GM12873 (cell line): ENCODE measurements around the gene ACSM4.
A peak's percentile ranks its signal among the peaks of the same experiment; 100 is the strongest.

Experiments used
- TF ChIP-seq, protein P1 (sequence below): IDR thresholded peaks from 2 replicates; pipeline ENCODE4 v1.5.1; 2012; ENCODE audit warnings: low read depth, mild to moderate bottlenecking, moderate library complexity, low read length, control low read depth; ENCODE audit not compliant: insufficient read depth; ENCODE audit errors: missing control alignments

The ACSM4 gene

DNA sequence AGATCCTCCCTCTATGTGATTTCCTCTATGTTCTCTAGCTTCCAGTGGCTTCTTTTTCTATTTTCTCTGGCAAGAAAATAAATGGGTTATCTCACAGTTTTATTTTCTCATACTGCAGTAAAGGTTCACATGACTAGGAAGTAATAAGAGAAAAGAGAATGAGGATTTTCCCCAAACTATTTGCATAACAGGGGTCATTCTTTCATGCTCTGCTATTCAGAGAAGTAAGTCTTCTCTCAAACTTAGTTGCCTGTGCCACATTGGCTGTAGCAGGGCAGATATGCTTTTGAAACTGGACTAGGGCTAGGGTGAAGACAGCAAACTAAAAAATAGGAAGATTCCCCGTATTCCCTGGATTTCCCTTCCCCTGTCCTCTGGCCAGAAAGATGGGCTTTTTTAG lies 57.4 kb downstream of the ACSM4 start:
- TF ChIP-seq, protein P1, sequence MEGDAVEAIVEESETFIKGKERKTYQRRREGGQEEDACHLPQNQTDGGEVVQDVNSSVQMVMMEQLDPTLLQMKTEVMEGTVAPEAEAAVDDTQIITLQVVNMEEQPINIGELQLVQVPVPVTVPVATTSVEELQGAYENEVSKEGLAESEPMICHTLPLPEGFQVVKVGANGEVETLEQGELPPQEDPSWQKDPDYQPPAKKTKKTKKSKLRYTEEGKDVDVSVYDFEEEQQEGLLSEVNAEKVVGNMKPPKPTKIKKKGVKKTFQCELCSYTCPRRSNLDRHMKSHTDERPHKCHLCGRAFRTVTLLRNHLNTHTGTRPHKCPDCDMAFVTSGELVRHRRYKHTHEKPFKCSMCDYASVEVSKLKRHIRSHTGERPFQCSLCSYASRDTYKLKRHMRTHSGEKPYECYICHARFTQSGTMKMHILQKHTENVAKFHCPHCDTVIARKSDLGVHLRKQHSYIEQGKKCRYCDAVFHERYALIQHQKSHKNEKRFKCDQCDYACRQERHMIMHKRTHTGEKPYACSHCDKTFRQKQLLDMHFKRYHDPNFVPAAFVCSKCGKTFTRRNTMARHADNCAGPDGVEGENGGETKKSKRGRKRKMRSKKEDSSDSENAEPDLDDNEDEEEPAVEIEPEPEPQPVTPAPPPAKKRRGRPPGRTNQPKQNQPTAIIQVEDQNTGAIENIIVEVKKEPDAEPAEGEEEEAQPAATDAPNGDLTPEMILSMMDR, result no peak

DNA sequence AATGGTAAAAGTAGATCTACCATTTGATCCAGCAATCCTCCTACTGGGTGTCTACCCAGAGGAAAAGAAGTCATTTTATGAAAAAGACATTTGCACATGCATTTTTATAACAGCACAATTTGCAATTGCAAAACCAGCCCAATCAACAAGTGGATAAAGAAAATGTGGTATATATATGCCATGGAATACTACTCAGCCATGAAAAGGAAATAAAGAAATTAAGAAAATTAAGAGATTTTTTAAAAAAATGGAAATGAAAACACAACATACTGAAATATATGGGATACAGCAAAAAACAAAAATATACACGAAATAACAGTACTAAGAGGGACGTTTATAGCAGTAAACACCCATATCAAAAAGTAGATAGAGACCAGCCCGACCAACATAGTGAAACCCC lies 58.9 kb downstream of the ACSM4 start:
- TF ChIP-seq, protein P1, result no peak

DNA sequence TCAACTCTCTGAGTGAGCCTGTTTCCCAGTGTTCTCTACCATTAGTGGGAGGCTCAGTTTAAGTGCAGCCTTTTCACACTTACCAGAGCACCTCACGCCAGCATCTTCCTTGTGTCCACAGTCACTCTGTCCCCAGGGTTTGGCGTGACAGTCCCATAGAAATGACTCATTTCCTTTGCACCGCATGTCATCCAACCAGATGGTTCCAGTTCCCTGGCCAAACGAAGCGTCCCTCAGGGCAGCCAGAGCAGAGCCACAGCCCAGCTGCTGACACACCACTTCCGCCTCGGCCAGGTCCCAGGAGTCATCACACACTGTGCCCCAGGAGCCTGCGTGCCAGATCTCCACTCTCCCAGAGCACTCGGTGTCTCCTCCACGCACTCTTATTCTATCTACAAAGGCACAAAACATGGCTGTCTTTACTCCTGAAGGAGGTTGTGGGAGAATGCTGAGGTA lies 65.4 kb downstream of the ACSM4 start:
- TF ChIP-seq, protein P1, result no peak

DNA sequence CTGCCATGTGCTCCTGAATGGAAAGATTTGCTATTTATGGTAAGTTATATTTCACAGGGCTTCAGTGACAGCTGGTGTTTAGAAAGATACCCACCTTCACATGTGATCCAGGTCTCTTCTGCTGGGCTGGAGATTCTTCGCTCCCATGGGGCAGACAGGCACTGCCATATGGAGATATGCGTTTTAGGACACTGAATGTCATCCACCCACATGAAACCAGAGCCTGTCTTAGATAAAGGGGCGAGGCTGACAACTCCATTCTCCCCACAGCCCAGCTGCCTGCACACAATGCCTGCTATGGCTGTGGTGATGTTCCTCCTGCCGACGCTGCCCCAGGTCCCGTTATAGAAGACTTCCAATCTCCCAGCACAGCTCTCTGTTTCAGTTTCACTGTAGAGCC lies 69.4 kb downstream of the ACSM4 start:
- TF ChIP-seq, protein P1, result no peak

DNA sequence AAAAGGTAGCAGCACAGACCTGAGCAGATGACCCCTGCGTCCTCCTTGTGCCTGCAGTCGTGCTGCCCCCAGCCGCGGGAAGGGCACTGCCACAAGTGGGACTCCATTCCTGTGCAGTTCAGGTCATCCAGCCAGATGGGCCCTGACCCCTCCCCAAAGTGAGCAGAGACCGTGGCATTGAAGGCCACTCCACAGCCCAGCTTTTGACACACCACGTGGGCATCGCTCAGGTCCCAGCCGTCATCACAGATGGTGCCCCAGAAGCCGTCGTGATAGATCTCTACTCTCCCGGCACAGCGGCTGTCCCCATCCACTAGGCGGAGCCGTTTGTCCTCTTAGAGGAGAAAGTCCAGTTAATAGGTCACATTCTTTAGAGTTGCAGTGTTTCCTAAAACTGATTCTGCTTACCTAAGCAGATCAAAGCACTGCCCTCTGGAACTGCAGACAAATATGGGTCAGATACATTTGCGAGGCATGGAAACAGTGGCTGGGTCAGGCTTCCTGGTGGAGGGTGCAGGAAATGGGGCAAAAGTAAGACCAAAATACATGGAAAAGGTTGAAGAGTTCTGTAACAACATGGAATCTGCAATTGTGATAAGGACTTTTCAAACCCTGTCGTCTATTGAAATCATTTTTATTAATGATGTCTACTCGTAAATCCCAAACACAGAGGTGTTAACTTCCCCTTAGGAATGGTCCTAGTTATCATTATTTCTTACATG lies 70.7 kb downstream of the ACSM4 start:
- TF ChIP-seq, protein P1, result peak; percentile 67

DNA sequence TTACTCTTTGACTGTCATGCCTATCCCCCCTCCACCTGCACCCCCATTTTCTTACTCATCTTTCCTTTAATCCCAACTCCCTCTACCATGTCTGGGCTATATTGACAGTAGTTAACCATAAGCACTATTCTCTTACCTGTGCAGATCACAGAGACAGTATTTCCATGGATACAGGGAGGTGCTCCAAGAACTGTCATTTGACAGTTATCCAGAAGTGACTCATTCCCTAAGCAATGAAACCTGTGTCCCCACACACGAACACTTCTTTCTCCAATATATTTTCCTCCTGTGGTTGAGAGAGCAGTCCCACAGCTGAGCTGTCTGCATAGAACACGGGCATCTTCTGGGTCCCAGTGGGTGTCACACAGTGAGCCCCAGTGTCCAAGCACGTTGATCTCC lies 71.3 kb downstream of the ACSM4 start:
- TF ChIP-seq, protein P1, result no peak

DNA sequence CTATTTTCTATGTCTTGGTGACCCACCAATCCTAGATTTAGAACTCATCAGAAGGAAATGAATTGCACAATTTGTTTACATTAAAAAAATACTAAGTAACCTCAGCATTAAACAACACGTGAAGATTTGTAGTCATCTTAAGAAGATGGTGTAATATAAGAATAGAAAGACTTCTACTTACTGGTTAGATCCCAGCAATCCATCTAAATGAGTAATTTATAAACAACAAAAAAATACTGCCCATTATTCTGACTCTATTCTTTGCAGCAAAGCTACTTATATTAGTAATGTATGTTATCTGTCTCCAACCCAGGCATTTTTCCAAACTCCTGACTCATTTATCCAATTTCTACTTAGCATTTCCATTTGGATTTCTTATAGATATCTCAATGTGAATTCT lies 72.3 kb downstream of the ACSM4 start:
- TF ChIP-seq, protein P1, result no peak
